Measurements from ENCODE around the gene RFX2.
"Not testable (repeated sequence)": the region's sequence is repeated elsewhere in the genome, so short reads cannot be mapped to it uniquely, and the experiment has no call there.

Gene RFX2

DNA sequence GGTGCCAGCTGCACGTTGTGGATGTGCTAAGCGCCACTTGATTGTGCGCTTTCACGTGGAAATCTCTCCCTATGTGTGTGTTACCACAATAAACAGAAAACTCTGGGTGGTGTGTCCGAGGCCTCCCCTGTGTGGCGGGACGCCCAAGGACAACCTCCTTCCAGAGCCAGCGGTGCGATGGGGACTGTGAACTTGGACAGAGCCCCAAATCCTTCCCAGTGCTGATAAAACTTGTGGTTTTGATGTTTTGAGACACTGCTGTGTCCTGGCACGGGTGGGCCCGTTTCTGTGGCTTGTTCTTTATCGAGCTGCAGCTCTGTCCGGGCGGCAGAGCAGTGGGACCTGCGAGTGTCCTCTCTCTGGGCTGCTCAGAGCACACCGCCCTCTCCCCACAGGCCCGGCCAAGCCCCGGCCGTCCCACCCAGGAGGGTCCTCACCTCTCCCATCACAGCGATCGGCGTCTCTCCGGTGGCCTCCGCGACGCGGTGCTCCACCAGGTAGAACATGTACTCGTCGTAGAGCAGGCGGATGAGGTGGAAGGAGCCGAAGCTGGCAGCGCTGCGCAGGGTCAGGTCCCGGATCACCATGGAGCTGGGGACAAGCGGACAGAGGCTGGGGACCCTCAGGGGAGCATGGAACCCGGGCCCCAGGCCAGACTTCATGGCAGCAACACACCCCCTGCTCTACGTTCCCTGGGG is 113.5 kb downstream of the RFX2 start:
- in situ Hi-C loops (cut with MboI; ENCODE audit: low sequenced_read_pairs): no loop called here

- in situ Hi-C loops (cut with MboI; ENCODE audit: low sequenced_read_pairs): no loop called here
Observed at GRCh38 chr19:5996102-5996501, 114.2 kb downstream of the RFX2 start.

DNA sequence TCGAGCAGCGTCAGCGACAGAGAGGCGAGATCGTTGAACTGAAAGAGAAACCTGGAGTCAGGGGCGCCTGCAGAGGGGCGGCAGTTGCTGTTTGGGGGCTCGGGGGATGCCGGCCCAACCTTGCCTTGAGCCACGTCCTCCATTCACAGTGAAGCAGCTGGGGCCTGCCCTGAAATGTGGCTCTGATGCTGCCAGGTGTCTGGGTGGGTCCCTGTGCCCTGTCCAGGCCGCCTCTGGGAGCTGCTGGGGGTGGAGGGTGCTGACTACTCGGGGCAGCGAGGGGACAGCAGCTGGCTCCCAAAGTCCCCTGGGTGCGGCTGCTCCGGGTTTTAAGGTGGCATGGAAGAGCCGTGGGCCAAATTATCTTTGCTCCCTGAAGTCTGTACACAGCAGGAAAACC is 114.7 kb downstream of the RFX2 start:
- in situ Hi-C loops (cut with MboI; ENCODE audit: low sequenced_read_pairs): no loop called here

DNA sequence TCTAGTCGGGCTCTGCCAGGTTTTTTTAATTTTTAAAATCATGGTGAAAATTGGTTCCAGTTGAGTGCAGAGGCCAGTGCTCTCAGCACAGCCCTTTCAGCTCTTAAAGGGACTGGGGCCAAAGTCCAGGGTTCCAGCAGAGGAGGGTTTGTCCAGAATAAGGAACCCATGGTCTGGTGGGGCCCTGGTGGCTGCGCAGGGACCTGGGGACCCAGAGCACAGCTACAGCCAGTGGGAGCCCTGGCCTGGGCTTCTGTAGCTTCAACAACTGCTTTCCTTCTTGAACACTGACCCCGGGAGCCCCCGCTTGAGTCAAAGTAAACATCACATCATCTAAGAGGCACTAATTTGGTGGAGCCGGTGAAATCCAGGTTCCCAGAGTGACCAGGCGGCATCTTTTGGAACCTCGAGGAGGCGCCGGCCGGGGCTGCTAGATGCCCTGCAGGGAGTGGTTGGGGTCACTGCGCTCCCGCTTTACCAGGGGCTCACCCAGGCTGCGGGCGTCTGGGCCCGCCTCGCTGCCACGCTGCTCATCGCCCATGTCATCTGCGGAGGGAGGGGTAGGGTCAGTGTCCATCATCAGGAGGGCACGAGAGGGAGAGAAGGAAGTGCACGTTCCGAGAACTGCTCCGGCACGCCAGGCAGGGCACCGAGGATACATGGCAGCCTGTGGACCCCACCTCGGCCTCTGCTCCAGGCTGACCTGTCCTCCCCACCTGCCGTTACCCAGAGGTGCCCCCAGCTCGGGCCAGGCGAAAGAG is 115.7 kb downstream of the RFX2 start:
- in situ Hi-C loops (cut with MboI; ENCODE audit: low sequenced_read_pairs): no loop called here

GRCh38 chr19:5993648-5994358 is 116.5 kb downstream of the RFX2 start:
- in situ Hi-C loops (cut with MboI; ENCODE audit: low sequenced_read_pairs): no loop called here

DNA sequence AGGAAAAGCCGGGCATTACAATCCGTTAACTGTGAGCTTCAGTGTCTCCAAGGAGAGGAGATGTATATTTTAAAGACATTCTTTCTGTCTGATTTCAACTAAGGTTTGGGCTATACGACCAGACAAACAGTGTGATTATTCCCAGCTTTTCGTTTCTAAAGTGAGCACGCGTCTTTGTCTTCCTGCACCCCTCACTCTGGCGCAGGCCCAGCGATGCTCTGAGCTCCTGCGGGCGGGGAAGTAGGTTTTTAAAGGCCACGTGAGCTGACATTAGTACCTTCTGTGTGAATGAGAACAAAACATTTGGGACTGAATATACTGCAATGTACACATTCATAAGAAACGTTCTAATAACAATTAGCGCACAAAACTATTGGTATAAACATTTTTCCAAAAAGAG is 117.1 kb downstream of the RFX2 start:
- in situ Hi-C loops (cut with MboI; ENCODE audit: low sequenced_read_pairs): no loop called here

DNA sequence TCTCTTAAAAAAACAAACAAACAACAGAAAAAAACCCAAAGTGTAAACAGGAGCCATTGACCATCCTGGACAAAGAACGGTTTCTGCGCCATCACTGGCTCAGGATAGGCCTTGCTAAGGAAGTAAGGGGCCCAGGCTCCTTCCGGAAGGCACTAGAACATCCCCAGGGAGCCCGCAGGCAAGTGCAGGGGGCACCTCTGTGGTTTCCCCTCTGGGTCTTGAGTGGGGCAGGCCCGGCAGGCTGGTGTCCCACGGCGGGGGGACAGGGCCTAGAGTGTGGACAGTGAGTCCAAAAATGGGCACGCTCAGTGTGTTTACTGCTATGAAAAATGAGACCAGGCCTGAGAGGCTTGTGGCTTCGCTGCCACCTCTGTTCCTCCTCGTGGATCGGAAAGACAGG is 117.5 kb downstream of the RFX2 start:
- in situ Hi-C loops (cut with MboI; ENCODE audit: low sequenced_read_pairs): no loop called here

GRCh38 chr19:5991244-5991838 is 119.0 kb downstream of the RFX2 start:
- in situ Hi-C loops (cut with MboI; ENCODE audit: low sequenced_read_pairs): no loop called here

DNA sequence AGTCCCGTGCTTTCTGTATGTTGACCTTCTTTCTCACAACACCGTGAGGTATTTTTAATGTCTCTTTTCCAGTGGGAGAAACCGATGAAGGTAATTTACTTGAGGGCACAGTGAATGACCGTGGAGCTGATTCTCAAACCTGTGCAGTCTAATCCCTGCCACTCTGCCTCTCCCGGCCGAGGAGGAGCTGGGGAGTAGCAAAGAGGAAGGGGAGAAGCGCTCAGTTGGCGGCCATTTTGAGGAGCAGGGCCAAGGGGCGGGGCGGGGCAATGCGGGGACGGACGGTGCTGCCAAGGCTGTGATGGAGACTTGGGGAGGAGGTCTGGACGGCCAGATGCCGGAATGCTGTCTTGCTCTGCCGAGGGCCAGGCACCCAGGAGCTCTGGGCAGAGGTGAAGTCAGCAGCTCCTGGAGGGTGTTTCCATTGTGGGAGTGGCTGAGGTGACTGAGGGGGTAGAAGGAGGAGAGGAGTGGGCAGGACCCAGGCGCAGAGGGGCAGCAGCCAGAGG is 120.0 kb downstream of the RFX2 start:
- in situ Hi-C loops (cut with MboI; ENCODE audit: low sequenced_read_pairs): no loop called here

DNA sequence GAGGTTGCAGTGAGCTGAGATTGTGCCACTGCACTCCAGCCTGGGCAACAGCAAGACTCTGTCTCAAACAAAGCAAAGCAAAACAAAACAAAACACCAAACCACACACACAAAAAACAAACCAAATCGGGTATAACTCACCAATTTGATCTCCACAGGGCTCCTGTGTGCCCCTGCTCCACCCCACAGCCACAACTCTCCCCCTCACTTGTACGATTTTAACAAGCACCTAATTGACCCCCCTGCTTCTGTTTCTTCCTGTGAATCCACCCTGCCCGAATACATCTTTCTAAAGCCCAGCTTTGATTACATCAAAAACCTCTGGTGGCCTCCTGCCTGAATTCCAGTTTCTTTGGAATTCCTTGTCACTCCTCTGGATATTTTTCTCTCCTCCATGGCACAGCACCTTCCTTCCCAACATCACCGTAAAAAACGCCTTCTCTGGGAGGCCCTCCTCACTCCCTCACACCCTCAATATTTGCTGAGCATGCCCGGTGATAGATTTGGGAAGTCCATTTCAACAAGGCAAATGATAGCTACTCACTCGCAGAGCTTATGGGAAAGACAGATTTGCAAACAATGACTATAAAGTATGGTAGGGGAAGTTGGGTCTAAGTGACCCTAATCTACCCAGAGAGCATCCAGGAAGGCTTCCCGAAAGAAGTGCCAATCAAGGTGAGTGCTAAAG is 120.8 kb downstream of the RFX2 start:
- in situ Hi-C loops (cut with MboI; ENCODE audit: low sequenced_read_pairs): no loop called here

DNA sequence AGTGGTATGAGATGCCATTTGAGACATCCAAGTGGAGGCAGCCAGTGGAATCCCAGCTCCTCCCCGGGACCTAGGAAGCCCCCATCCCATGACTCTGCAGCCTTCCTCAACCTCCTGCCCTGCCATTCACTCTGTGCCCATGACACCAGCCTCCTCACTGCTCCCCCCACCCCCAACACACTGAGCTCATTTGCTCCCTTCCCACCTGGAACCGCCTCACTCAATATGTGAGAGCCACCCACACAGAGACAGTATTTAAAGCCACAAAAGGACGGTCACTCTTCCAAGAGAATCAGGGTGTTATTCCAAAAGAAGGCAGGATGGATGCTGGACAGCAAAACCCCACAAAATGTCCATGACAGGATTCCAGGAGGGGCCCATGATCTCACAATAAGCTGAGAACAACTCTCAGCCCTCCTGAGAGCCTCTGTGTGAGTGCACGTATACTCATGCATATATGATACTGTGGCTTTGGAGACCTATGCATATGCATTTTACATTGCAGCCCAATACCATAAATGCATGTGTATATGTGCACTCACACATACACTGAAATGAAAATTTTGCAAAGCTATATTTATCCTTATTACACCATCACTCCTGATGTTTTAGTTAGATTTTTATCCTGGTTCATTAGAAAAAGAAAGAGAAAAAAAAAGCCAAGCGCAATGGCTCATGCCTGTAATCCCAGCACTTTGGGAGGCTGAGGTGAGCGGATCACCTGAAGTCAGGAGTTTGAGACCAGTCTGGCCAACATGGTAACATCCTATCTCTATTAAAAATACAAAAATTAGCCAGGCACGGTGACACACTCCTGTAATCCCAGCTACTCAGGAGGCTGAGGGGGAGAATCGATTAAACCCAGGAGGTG is 121.5 kb downstream of the RFX2 start:
- in situ Hi-C loops (cut with MboI; ENCODE audit: low sequenced_read_pairs): no loop called here

DNA sequence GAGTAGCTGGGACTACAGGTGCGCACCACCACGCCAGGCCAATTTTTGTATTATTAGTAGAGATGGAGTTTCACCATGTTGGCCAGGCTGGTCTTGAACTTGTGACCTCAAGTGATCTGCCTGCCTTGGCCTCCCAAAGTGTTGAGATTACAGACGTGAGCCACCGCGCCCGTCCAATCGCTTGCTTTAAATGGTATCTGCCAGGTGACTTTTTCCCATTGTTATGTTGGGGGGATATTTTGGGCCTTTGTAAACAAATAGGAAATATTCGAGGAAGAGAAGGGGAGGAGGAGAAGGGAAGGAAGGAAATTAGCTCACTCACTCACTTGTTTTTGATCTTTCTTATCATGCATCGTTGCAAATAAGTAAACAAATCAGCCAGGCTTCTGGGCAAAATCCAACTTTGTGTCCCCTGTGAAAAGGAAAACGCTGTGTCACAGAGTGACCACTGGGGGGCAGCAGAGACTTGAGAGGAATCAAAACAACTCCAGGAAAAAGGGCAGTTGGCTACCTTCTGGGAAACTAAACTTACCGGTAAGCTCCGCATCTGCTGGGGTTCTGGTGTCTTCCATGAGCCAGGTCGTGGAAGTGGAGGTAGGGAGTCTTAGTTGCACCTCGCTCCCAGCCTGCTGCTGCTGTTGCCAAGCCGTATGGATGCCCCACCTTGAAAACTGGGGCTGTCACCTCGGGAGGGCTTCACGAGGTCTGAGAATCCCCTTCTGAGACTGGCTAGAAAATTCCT is 123.1 kb downstream of the RFX2 start:
- in situ Hi-C loops (cut with MboI; ENCODE audit: low sequenced_read_pairs): no loop called here

GRCh38 chr19:5985837-5986236 is 124.5 kb downstream of the RFX2 start:
- in situ Hi-C loops (cut with MboI; ENCODE audit: low sequenced_read_pairs): not testable (repeated sequence)

GRCh38 chr19:5985098-5985783 is 125.1 kb downstream of the RFX2 start:
- in situ Hi-C loops (cut with MboI; ENCODE audit: low sequenced_read_pairs): no loop called here

GRCh38 chr19:5984600-5984999 is 125.7 kb downstream of the RFX2 start:
- in situ Hi-C loops (cut with MboI; ENCODE audit: low sequenced_read_pairs): no loop called here

DNA sequence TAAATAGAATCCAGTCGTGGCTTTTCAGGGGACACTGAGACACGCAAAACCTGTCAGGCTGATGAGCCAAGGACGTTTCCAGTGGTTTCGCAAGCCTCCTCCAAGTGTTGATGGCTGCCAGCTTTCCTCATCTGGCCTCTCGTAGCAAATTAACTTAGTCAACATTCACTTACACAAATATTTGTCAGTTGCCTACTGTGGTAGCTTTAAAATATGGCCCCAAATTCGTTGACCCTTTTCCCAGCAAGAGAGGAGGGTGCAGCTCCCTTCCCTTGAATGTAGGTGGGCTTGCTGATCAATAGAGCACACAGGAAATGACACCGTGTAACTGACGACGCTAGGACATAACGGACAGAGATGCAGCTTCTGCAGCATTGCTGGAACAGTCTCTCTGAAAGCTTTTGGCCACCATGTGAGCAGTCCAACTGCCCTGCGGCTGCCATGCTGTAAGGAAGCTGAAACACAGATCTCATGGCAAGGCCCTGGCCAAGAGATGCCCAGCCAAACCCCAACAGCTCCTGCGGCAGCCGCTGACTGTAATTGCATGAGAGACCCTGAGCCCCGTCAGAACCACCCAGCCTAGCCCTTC is 126.8 kb downstream of the RFX2 start:
- in situ Hi-C loops (cut with MboI; ENCODE audit: low sequenced_read_pairs): no loop called here

- in situ Hi-C loops (cut with MboI; ENCODE audit: low sequenced_read_pairs): no loop called here
Observed at GRCh38 chr19:5978606-5979552, 131.4 kb downstream of the RFX2 start.

Measured in HL-60/S4 treated with phorbol 12-myristate 13-acetate at 8.2 ng/mL for 4 days and 3 days (cell line).